ENCODE results near the gene ZNF23. TPM values are rescaled to one million over a fixed set of nuclear protein-coding genes. Genes with fewer than 3 reads are reported as not detected.
"Not testable (repeated sequence)": the region's sequence is repeated elsewhere in the genome, so short reads cannot be mapped to it uniquely, and the experiment has no call there.

Gene ZNF23
- total RNA-seq = 10 to 100 TPM in 2 of 4 donors, 1 to 10 TPM in 2; 2.4 to 12.8 (median 7.5) TPM

DNA sequence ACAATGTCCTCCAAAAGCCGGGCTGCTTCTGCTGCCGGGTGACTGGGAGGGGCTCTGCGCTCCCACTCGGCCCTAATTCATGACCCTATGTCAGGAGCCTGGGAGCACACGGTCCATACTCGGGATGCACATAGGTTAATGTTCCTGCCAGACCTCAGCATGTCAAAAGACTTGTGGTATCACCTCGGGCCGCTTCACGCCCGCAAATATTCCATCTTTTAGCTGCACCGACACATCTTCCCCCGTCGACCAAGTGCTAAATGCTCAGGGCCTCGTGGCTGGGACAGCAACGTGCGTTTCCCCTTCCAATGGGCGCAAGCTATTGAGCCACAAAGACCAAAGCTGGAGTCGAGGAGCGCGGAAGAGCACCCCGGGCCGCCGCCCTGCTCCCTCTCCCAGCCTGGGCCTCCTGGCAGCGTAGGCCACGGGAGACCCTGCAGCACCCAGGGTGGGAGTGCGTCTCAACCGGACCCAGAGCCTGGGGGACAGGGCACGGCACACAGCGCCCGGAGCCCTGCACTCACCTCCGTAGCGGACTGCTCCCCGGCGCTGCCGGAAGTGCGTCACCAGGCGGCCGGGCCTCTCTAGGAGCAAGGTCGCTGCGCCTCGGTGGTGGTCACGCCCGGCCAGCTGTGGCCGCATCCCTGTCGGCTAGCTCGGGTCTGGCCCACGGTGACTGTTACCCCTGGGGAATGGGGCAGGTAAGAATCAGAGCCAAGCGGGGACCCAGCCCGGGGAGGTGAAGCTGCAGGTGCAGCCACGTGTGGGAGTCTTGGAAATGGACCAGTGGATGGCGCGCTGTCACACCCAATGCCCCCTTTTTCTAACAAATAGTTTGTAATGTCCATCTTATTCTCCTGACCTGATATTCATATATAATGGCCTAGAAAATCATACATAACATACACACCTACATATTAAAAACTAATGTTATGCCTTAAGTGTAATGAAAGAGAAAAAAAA, at the start of gene ZNF23:
TSS of gene ZNF23 (minus strand) at position 562 of the 963 bp plus-strand sequence. CDS start 5,451 bp downstream, outside the sequence.
- Histone ChIP-seq H3K36me3 (no peaks in the 10 kb centered on the region), H3K4me3 (peak within 1 kb of the TSS; percentile 95 to 97), H3K27ac (peak within 1 kb of the TSS; percentile 77 to 86), H3K9me3 (no peaks in the 10 kb centered on the region), H3K27me3 (no peaks in the 10 kb centered on the region), H3K4me1 (peaks cover 0 to 10% of the 10 kb centered on the region in 2 donors)
- intact Hi-C loops (cut with DNase I; ENCODE audit: low total_unique reads) = no loop called here
- DNase-seq = peak; percentile 80 to 87
- peak; percentile 47 to 75 for TF ChIP-seq POLR2A (IDR thresholded peaks at IDR 0.05)
- TF ChIP-seq, protein P1, sequence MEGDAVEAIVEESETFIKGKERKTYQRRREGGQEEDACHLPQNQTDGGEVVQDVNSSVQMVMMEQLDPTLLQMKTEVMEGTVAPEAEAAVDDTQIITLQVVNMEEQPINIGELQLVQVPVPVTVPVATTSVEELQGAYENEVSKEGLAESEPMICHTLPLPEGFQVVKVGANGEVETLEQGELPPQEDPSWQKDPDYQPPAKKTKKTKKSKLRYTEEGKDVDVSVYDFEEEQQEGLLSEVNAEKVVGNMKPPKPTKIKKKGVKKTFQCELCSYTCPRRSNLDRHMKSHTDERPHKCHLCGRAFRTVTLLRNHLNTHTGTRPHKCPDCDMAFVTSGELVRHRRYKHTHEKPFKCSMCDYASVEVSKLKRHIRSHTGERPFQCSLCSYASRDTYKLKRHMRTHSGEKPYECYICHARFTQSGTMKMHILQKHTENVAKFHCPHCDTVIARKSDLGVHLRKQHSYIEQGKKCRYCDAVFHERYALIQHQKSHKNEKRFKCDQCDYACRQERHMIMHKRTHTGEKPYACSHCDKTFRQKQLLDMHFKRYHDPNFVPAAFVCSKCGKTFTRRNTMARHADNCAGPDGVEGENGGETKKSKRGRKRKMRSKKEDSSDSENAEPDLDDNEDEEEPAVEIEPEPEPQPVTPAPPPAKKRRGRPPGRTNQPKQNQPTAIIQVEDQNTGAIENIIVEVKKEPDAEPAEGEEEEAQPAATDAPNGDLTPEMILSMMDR (IDR thresholded peaks at IDR 0.05) = peak in 1 of 4 experiments; percentile 30

DNA sequence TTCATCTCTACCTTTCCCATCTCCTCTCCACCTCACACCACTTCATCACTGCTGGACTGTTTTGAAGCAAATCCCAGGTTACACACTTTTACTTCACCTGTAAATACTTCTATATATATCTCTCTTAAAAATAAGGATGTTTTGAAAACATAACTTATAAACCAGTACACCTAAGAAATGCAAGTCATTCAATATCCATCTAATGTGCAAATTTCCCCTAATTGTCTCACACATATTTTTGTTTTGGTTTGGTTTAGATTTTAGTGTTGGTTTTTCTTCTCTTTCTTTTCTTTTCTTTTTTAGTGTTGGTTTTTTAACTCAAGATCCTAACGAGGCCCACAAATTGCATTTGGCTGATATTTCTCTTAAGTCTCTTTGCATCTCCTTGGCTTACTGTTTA, 45.0 kb upstream of the ZNF23 start:
- intact Hi-C loops (cut with DNase I; ENCODE audit: low total_unique reads) = no loop called here
- Histone ChIP-seq H3K27me3 (no peaks in the 10 kb centered on the region), H3K4me1 (no peaks in the 10 kb centered on the region), H3K9me3 (no peaks in the 10 kb centered on the region), H3K36me3 (no peaks in the 10 kb centered on the region), H3K27ac (no peak overlapping the region), H3K4me3 (no peak overlapping the region)
- no peak for DNase-seq
- TF ChIP-seq, protein P1 (IDR thresholded peaks at IDR 0.05) = no peak

DNA sequence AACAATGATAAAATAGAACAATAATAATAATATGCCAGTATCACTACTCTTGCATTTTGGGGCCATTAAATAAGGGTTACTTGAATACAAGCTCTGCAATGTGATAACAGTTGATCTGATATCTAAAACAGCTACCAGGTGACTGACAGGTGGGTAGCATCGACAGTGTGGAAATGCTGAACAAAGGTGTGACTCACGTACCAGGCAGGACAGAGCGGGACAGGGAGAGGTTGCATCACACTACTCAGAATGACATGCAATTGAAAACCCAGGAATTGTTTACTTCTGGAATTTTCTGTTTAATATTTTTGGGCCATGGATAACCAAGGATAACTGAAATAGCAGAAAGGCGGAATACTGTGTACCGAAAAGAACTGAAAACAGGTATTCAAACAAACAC, 42.9 kb upstream of the ZNF23 start:
- Histone ChIP-seq H3K4me1 (no peaks in the 10 kb centered on the region), H3K9me3 (no peaks in the 10 kb centered on the region), H3K27ac (no peak overlapping the region), H3K4me3 (no peak overlapping the region), H3K36me3 (no peaks in the 10 kb centered on the region), H3K27me3 (no peaks in the 10 kb centered on the region)
- no peak for DNase-seq
- TF ChIP-seq, protein P1 (IDR thresholded peaks at IDR 0.05) = no peak
- TF ChIP-seq POLR2A (IDR thresholded peaks at IDR 0.05) = no peak
- intact Hi-C loops (cut with DNase I; ENCODE audit: low total_unique reads) = loop anchor here (5.0 kb wide), 1 partner anchor 93 kb away; no protein-coding TSS in a partner anchor

DNA sequence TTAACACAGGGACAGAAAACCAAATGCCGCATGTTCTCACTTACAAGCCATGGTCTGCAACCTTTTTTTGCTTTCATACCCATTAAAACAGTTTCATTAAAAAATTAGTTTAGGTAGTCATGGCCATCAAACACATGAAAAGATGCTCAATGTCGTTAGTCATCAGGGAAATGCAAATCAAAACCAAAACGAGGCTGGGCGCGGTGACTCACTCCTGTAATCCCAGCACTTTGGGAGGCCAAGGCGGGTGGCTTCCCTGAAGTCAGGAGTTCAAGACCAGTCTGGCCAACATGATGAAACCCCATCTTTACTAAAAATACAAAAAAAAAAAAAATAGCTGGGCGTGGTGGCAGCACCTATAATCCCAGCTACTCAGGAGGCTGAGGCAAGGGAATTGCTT, 42.0 kb upstream of the ZNF23 start:
- not testable (repeated sequence) for H3K27ac ChIP-seq, H3K27me3 ChIP-seq, H3K4me1 ChIP-seq, H3K36me3 ChIP-seq, DNase-seq, H3K4me3 ChIP-seq, H3K9me3 ChIP-seq
- intact Hi-C loops (cut with DNase I; ENCODE audit: low total_unique reads) = loop anchor here (5.0 kb wide), 1 partner anchor 92 kb away; no protein-coding TSS in a partner anchor

DNA sequence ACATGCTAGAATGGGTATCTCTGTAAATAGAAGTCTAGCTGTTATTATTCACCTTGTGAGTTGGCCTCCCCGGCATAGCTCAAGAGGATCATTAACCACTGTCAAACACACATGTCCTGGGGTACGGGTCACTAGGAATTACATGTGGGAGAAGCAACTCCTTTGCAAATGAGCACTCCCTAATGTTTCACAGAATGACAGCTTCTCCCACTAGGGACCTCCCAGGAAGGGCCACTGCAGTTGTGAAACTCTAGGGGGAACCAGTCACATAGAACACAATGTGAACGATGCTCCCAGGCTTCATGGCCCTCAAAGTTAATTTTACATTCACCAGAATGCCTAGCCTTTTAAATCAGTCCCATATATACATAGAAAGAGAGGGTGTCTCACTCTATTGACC, 39.5 kb upstream of the ZNF23 start:
- intact Hi-C loops (cut with DNase I; ENCODE audit: low total_unique reads) = loop anchor here (5.0 kb wide), 1 partner anchor 89 kb away; no protein-coding TSS in a partner anchor

More for the DNA sequence above, 39.5 kb upstream of the ZNF23 start:
- Histone ChIP-seq H3K4me1 (no peaks in the 10 kb centered on the region), H3K9me3 (no peaks in the 10 kb centered on the region), H3K36me3 (no peaks in the 10 kb centered on the region), H3K4me3 (no peak overlapping the region), H3K27me3 (no peaks in the 10 kb centered on the region), H3K27ac (no peak overlapping the region)
- TF ChIP-seq POLR2A (IDR thresholded peaks at IDR 0.05) = no peak
- TF ChIP-seq, protein P1 (IDR thresholded peaks at IDR 0.05) = no peak
- DNase-seq = no peak
